Activated B cell treated with CpG ODN at 0.5 μM for 24 hours (primary cell): Measurements from ENCODE around the gene UBAC2. TPM values are rescaled to one million over a fixed set of nuclear protein-coding genes. Genes with fewer than 3 reads are reported as not detected.

Experiments
- ATAC-seq: fragments of 200-7000 bp; cut with Tn5 transposase; one replicate; pipeline ENCODE4 v1.10.0; 2021; ENCODE audit warnings: low read depth, mild to moderate bottlenecking, moderate library complexity
- CTCF ChIA-PET: fragments of 350-600 bp; sonication (Branson Sonifier 250); formaldehyde crosslinking; loops from one replicate; lab custom pipeline; 2021; ENCODE audit warnings: antibody characterized with exemption; lab: Charles Lee
- POLR2A ChIA-PET: fragments of 350-600 bp; sonication (Branson Sonifier 250); formaldehyde crosslinking; loops from one replicate; lab custom pipeline; 2021; ENCODE audit warnings: antibody characterized with exemption; lab: Charles Lee
- DNase-seq: peaks from one replicate; pipeline ENCODE4 v3.0.0; 2022
- H3K27ac Mint-ChIP-seq: one replicate; pipeline ENCODE4 v1.8.0; 2020; ENCODE audit warnings: mixed read lengths
- H3K27me3 Mint-ChIP-seq: one replicate; pipeline ENCODE4 v1.8.0; 2021; ENCODE audit warnings: mixed read lengths
- H3K36me3 Mint-ChIP-seq: one replicate; pipeline ENCODE4 v1.8.0; 2021; ENCODE audit warnings: low read depth, mixed read lengths
- H3K4me1 Mint-ChIP-seq: one replicate; pipeline ENCODE4 v1.8.0; 2021; ENCODE audit warnings: mixed read lengths
- H3K4me3 Mint-ChIP-seq: one replicate; pipeline ENCODE4 v1.8.0; 2020; ENCODE audit warnings: mild to moderate bottlenecking, mixed read lengths
- H3K9me3 Mint-ChIP-seq: one replicate; pipeline ENCODE4 v1.8.0; 2020; ENCODE audit warnings: mixed read lengths
- intact Hi-C: fragments of 100-400 bp; cut with micrococcal nuclease; formaldehyde crosslinking; loops from one replicate; pipeline ENCODE4 v1.15.1; 2024
- total RNA-seq: library from RNA; stranded (reverse); gene quantifications from 2 replicates; pipeline ENCODE4 v1.2.3, GENCODE V29; 2022
- TF ChIP-seq, protein P1 (sequence below): fragments of 200-600 bp; IDR thresholded peaks from one replicate; pipeline ENCODE4 v1.8.0; 2022; ENCODE audit warnings: antibody characterized with exemption, mild to moderate bottlenecking

The UBAC2 gene
- total RNA-seq, 1 donor from 2014 or later, result 51.0 TPM

DNA sequence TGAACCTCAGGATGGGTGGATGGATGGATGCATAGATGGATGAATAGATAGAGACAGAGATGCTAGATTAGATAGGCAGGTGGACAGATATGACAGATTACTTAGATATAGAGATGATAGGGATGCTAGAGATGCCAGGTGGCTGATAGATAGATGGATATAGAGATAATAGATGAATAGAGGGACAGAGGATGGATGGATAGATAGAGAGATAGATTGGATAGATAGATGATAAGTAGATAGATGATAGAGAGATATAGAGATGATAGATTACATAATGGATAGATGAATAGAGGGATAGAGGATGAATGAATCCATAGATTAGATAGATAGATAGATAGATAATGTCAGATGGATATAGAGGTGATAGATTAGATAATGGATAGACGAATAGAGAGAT, 212.2 kb downstream of the UBAC2 start:
- no peak for DNase-seq
- H3K36me3 Mint-ChIP-seq, result no peaks in the 10 kb centered on the region
- H3K27me3 Mint-ChIP-seq, result no peaks in the 10 kb centered on the region
- intact Hi-C loops, result no loop called here
- H3K4me1 Mint-ChIP-seq, result peaks cover 13% of the 10 kb centered on the region
- ChIA-PET CTCF (interaction anchor here (1.7 kb wide), 1 partner anchor 24 kb away, joined by 8 read pairs; no protein-coding TSS in a partner anchor), POLR2A (interaction anchor here (1.1 kb wide), 1 partner anchor 9 kb away, joined by 3 read pairs; no protein-coding TSS in a partner anchor)
- no peak overlapping the region for H3K4me3 Mint-ChIP-seq
- ATAC-seq, result no peak
- H3K9me3 Mint-ChIP-seq, result no peaks in the 10 kb centered on the region
- TF ChIP-seq, protein P1, sequence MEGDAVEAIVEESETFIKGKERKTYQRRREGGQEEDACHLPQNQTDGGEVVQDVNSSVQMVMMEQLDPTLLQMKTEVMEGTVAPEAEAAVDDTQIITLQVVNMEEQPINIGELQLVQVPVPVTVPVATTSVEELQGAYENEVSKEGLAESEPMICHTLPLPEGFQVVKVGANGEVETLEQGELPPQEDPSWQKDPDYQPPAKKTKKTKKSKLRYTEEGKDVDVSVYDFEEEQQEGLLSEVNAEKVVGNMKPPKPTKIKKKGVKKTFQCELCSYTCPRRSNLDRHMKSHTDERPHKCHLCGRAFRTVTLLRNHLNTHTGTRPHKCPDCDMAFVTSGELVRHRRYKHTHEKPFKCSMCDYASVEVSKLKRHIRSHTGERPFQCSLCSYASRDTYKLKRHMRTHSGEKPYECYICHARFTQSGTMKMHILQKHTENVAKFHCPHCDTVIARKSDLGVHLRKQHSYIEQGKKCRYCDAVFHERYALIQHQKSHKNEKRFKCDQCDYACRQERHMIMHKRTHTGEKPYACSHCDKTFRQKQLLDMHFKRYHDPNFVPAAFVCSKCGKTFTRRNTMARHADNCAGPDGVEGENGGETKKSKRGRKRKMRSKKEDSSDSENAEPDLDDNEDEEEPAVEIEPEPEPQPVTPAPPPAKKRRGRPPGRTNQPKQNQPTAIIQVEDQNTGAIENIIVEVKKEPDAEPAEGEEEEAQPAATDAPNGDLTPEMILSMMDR, result no peak
- H3K27ac Mint-ChIP-seq, result no peak overlapping the region

DNA sequence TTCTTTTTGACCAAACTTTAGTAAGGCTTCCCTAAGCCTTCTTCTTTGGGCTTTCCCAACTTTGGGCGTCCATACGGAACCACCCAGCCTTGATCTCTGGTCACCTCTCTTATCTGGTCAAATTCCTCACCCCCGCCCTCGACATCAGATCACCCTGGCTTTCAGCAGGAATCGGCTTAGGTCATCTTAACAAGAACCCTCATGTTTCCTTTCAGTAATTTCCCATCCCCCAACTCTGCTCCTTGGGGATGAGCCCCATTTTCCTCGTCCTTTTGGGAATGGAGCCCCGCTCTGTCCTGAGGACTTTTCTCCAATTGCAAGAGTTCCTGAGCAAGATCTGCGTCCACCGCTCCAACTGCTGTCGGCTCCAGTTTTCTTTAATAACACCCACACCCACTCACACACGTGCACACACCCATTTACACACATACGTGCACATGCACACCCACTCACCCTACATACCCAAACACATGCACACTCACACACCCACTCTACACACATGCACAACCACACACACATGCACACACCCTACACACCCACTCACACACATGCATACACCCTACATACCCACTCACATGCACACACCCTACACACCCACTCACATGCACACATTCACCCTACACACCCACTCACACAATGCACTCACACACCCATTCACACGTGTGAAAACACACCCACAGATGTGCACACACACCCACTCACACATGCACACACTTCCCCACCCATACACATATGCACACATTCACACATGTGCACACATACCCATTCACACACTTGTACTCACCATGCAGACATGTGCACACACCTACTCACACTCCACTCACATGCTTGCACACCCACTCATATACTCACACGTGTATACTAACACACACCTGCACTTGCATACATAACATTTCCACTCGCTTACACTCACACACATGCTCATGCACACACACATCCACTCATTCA, 213.7 kb downstream of the UBAC2 start:
- intact Hi-C loops, result no loop called here
- H3K36me3 Mint-ChIP-seq, result no peaks in the 10 kb centered on the region
- peaks cover 24% of the 10 kb centered on the region for H3K4me1 Mint-ChIP-seq
- no peaks in the 10 kb centered on the region for H3K9me3 Mint-ChIP-seq
- POLR2A ChIA-PET, result interaction anchor here (0.7 kb wide), 1 partner anchor 120 kb away, joined by 5 read pairs; no protein-coding TSS in a partner anchor
- H3K27me3 Mint-ChIP-seq, result no peaks in the 10 kb centered on the region
- no peak overlapping the region for H3K27ac Mint-ChIP-seq
- CTCF ChIA-PET, result no interaction called here
- TF ChIP-seq, protein P1, result no peak
- no peak overlapping the region for H3K4me3 Mint-ChIP-seq
- DNase-seq (no peak), ATAC-seq (no peak)

DNA sequence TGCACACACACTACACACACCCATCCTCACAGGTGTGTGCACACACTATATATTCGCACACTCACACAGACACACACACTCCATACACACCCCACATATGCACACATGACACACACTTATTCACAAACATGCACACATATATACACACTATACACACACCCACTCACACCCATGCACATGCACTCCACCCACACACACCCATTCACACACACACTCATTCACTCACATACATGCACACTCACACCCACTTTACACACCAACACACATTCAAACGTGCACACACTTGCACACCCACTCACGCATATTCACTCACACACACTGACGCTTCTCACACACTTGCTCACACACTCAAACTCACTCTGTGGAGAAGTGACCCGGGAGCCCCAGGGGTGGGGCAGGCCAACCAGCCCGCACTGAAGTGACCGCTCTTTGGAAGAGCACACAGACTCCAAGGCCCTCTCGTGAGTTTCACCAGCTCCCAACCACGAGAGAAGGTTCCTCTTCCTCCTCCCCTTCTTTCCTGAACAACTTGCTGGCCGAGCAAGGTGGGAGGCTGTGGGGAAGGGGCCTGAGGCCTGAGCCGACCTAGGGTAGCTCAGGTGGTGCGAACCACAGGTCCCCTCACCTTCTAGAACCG, 214.5 kb downstream of the UBAC2 start:
- Mint-ChIP-seq H3K36me3 (no peaks in the 10 kb centered on the region), H3K27ac (no peak overlapping the region), H3K4me1 (peaks cover 32% of the 10 kb centered on the region), H3K27me3 (no peaks in the 10 kb centered on the region), H3K9me3 (no peaks in the 10 kb centered on the region), H3K4me3 (no peak overlapping the region)
- no peak for DNase-seq
- no peak for ATAC-seq
- intact Hi-C loops, result no loop called here
- POLR2A ChIA-PET, result no interaction called here
- TF ChIP-seq, protein P1, result no peak
- CTCF ChIA-PET, result interaction anchor here (1.5 kb wide), 1 partner anchor 22 kb away, joined by 4 read pairs; no protein-coding TSS in a partner anchor

DNA sequence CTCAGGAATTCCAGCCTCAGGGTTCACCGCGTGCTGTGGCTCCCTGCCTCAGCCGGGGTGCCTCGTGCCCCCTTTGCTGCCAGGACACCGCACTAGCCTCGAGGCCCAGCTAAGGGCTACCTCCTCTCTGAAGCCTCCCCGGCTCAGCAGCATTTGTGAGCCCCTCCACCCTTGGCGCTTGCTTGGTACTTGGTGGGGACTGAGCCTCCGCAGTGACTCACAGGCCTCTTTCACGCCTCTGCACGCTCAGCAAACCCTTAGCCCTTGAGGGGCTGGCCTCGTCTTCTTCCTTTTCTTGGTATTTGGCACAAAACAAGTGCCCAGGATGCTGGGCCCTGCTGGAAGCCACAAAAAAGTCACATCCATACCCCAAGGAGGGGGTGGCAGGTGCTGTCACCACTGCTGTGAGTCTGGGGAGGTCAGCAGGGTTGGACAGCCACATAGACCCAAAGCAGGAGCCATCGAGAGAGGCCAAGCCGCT, 215.2 kb downstream of the UBAC2 start:
- H3K27me3 Mint-ChIP-seq, result no peaks in the 10 kb centered on the region
- no peak for ATAC-seq
- no peak overlapping the region for H3K27ac Mint-ChIP-seq
- DNase-seq, result no peak
- intact Hi-C loops, result no loop called here
- H3K4me3 Mint-ChIP-seq, result no peak overlapping the region
- peaks cover 37% of the 10 kb centered on the region for H3K4me1 Mint-ChIP-seq
- POLR2A ChIA-PET, result interaction anchor here (0.6 kb wide), 1 partner anchor 16 kb away, joined by 4 read pairs; no protein-coding TSS in a partner anchor
- TF ChIP-seq, protein P1, result no peak
- CTCF ChIA-PET, result interaction anchor here (1.5 kb wide), 1 partner anchor 21 kb away, joined by 4 read pairs; no protein-coding TSS in a partner anchor
- no peaks in the 10 kb centered on the region for H3K36me3 Mint-ChIP-seq
- no peaks in the 10 kb centered on the region for H3K9me3 Mint-ChIP-seq
